ENCODE measurements around the gene GLI2.

GLI2 gene

DNA sequence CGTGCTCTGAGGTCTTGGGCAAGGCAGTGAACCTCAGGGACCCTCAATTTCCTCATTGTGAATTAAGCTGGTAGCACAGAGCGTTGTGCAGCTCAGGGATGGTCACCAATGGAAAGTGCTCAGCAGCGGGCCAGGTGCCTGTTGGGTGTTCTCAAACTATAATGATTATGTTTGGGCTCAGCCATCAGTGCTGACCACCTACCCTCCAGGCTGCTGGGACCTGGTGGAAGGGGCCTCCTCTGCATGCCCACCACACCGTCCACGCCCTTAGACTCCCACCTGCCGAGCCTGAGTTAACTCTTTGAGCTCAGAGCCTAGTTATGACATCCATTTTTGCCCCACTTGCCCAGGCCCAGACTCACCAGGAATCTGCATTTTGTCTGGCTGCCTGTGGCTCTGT, 35.0 kb downstream of the GLI2 start:
- no peak for DNase-seq (ENCODE audit: low spot score)

GRCh38 chr2:120771111-120771780, 35.6 kb downstream of the GLI2 start:
- DNase-seq (ENCODE audit: low spot score), result no peak

DNA sequence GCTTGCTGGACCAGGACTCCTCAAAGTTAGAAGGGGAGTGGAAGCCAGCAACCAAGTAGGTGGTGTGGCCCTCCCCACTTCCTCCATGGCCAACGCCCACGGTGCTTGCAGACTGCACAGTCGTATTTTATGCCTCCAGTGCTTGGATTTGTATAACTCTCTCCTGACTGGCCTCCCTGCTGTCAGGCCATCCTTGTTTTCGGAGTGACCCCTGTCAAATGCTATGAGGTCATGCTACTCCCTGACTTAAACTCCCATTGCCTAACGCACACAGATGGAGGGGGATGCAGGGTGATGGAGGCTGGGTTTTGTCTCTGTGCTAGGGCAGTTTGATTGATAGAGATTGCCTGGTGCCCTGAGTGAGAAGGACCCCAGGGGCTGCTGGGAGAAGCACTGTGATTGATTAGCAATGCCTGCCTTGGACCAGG, 36.1 kb downstream of the GLI2 start:
- DNase-seq (ENCODE audit: low spot score), result no peak

GRCh38 chr2:120772261-120772660, 36.6 kb downstream of the GLI2 start:
- no peak for DNase-seq (ENCODE audit: low spot score)

- no peak for DNase-seq (ENCODE audit: low spot score)
These were observed 37.6 kb downstream of the GLI2 start for GRCh38 chr2:120773186-120773800.

GRCh38 chr2:120774557-120775160, 39.0 kb downstream of the GLI2 start:
- no peak for DNase-seq (ENCODE audit: low spot score)

DNA sequence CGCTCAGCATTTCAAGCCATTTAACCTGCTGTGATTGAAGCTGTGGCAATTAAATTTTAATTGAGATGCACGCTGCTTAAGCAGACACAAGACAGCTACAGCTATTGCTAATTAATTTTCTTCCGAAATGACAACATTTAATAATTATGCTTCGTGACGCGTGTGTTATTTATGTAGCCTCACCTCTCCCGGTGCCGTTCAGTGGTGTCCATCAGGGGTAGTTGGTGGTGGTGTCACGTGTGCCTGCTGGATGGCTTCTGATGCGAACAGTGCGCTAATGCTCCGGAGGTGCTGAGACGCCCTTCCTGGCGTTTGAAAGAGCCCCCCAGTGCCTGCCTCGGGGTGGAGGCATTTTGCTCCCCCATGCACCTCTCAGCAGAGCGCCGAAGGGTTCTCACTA, 39.5 kb downstream of the GLI2 start:
- no peak for DNase-seq (ENCODE audit: low spot score)

DNA sequence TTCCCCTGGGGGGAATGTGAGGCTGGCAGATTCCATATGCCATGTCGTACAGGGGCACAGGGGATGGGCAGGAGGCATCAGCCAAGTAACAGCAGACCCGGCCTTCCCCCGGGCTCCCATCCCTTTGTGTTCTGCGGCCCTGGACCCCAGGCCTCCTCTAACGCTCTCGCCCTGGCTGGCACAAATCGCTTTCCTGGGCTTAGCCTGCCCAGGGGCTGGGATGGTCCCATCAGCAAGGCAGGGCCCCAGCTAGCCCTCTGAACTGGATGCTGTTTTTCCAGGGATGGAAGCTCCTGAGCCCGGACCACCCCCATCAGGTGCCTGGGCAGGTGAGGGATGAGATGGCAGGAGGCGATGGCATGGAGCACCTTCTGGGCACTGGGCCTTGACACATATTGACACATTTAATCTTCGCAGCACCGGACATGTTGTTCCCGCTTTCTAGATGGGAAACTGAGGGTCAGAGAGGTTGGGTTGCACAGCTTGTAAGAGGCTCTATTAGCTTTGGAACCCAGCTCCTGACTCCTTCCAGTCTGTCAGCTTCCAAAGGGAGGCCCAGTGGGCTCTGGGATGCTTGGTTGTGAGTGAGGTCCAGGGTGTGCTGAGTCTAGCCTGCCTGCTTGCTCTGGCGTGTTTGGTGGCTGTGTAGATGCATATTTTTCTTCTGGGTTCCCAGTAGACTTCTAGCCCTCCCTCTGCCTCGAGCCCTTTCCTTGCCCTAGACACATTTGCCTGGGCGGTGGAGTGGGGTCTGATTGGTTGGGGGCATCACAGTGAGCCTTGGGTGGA, 40.3 kb downstream of the GLI2 start:
- no peak for DNase-seq (ENCODE audit: low spot score)

DNA sequence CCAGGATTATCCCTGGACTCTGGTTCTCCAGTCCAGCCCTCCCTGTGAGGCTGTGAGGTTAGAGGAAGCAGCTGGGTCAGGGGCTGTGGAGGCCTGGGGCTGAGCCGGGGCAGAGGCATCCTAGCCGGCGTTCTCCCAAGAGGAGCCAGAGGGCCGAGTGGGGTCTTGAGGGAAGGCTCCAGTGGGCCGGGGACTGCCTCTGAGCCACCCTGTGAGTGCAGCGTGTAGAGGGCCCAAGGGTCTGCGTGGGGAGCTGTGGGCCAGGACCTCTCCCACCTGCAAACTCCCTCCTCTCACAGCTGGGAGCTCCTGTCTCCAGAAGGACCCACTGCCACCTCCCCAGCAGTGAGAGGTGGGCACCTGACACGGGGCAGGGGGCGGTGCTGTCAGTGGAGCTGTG, 41.0 kb downstream of the GLI2 start:
- no peak for DNase-seq (ENCODE audit: low spot score)

DNA sequence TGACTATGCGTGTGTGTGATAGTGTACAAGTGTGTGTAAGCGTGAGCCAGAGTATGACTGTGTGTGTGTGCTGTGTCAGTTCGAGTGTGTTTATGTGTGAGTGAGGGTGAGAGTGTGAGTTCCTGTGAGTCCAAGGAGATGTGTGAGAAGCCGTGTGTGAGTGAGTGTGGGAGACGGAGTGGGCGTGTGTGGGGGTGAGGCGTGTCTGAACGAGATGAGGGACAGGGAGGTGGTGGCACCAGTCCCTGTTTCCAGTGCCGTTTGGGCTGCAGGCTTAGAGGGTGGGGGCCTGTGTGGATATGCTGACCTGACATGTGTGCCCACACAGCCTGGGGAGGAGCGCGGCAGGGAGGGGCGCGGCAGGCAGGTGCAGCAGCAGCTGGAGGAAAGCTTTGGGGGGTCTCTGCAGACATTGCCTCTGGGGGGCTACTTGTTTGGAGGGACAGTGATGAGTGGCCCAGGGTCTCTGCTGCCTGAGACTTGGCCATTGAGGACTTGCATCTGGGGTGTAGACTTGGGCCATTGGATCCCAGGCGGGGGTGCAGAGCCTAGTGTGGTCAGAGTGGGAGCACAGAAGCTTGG, 41.6 kb downstream of the GLI2 start:
- DNase-seq (ENCODE audit: low spot score), result no peak

DNA sequence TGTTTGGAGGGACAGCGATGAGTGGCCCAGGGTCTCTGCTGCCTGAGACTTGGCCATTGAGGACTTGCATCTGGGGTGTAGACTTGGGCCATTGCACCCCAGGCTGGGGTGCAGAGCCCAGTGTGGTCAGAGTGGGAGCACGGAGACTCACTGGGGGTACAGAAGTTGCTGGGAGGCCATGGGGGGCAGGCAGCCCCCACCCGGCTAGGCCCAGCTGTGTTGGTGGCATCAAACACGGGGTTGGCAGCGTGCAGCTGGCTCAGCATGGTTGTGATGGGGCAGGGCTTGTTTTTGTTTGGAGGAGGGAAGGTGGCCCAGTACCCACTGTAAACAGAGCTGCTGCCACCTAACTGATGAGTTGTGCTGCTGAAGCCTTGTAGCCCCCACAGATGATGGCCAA, 42.1 kb downstream of the GLI2 start:
- DNase-seq (ENCODE audit: low spot score), result no peak

DNA sequence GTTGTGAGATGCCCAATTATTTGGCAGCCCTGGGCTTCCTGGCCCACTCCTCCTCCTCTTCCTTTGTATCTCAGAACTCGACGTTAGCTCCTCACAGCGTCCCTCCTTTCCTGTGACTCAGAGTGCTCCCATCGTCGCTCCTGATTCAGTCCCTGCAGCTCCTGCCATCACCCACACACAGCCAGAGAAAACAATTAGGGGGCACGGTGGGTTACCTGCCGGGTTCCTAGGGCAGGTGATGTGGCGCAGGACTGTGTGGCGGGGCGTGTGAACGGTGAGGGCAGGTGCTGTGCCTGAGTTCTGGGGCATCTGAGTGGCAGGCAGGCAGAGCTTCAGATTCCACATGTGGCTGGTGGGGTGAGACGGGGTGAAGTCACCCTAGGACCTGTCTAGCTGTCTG, 42.6 kb downstream of the GLI2 start:
- DNase-seq (ENCODE audit: low spot score), result no peak

- DNase-seq (ENCODE audit: low spot score), result no peak
These were observed 44.2 kb downstream of the GLI2 start for GRCh38 chr2:120779781-120780283.

DNA sequence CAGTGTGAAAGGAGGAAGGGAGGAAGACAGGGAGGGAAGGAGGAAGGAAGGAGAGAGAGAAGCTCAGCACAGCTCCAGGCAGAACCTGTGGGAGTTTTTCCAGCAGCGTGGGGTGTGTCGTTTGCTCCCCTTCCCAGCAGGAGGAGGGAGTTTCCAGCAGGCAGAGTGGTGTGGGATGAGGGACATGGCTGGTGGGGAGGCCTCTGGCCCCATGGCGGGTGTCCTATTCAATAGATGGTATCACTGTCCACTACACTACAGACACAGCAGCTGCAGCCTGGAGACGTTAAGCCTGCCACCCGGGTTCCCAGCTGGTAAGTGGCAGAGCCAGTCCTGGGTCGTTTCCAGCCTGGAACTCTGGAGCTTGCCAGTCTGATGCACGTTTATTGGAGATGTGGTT, 44.7 kb downstream of the GLI2 start:
- no peak for DNase-seq (ENCODE audit: low spot score)

GRCh38 chr2:120783371-120783791, 47.7 kb downstream of the GLI2 start:
- DNase-seq (ENCODE audit: low spot score), result no peak

- no peak for DNase-seq (ENCODE audit: low spot score)
These were observed 48.3 kb downstream of the GLI2 start for GRCh38 chr2:120783969-120784372.
